ENCODE measurements around the gene STARD6. TPM values are rescaled to one million over a fixed set of nuclear protein-coding genes. Genes with fewer than 3 reads are reported as not detected.

STARD6 gene
- total and polyA plus RNA-seq, 8 donors: not detected

DNA sequence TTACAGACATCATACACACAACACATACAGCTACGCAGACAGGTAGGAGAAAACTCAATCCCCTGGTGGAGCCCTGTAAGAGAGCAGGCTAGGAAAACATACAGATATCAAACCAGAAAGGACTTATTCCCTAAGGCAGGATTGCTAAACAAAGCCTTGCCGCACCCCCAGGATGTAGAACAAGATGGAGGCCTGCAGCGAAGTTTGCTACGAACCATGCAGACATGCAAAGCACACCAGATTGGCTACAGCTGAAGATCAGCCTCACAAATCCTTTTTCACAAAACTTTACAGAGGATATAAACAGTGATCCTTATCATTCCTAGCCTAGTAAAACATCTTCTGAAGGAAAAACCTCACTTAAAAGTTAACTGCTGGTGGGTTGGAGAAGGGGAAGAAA is 28.4 kb upstream of the STARD6 start:
- Histone ChIP-seq H3K36me3 (no peaks in the 10 kb centered on the region), H3K4me1 (no peaks in the 10 kb centered on the region), H3K27ac (no peak overlapping the region), H3K27me3 (no peaks in the 10 kb centered on the region), H3K4me3 (no peak overlapping the region), H3K9me3 (no peaks in the 10 kb centered on the region)
- FAIRE-seq (no peak), DNase-seq (no peak), ATAC-seq (no peak)
- TF ChIP-seq, protein P1, sequence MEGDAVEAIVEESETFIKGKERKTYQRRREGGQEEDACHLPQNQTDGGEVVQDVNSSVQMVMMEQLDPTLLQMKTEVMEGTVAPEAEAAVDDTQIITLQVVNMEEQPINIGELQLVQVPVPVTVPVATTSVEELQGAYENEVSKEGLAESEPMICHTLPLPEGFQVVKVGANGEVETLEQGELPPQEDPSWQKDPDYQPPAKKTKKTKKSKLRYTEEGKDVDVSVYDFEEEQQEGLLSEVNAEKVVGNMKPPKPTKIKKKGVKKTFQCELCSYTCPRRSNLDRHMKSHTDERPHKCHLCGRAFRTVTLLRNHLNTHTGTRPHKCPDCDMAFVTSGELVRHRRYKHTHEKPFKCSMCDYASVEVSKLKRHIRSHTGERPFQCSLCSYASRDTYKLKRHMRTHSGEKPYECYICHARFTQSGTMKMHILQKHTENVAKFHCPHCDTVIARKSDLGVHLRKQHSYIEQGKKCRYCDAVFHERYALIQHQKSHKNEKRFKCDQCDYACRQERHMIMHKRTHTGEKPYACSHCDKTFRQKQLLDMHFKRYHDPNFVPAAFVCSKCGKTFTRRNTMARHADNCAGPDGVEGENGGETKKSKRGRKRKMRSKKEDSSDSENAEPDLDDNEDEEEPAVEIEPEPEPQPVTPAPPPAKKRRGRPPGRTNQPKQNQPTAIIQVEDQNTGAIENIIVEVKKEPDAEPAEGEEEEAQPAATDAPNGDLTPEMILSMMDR (IDR thresholded peaks at IDR 0.05): no peak
- intact Hi-C loops (cut with DNase I): no loop called here
- 63 to 92% methylated on average over 4 of the region's 4 CpGs for WGBS, 2 donors

DNA sequence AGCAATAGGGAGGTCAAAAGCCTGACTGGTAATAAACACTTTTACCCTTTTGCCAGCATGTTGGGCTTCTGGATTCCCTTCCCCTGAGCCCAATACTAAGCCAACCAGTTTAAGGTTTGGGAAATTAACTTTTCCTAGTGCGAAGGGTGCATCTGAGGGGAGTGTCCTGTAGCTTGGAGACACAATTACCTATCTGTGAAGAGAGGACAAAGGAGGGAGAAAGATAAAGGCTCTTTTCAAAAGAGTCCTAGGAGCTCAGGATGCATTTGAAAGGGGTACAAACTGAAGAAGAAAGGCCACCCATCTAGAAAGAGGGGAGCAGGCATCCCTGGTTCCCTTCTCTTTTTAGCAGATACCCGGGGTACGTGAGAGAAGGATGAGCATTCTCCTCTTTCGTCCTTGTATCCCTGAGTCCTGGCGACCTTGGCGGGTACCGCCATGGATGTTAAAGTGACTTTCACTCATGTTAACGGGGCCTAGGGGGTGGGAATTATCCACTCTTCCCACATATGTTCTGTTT is 25.1 kb upstream of the STARD6 start:
- Histone ChIP-seq H3K27me3 (no peaks in the 10 kb centered on the region), H3K4me3 (no peak overlapping the region), H3K27ac (no peak overlapping the region), H3K36me3 (no peaks in the 10 kb centered on the region), H3K9me3 (no peaks in the 10 kb centered on the region), H3K4me1 (no peaks in the 10 kb centered on the region)
- no peak for ATAC-seq
- WGBS, 2 donors: 76 to 82% methylated on average over 8 of the region's 8 CpGs
- TF ChIP-seq, protein P1 (IDR thresholded peaks at IDR 0.05): no peak
- DNase-seq: no peak
- no peak for FAIRE-seq
- intact Hi-C loops (cut with DNase I): no loop called here

- FAIRE-seq: no peak
- H3K9me3 ChIP-seq: no peaks in the 10 kb centered on the region
- no peak for DNase-seq
Observed at GRCh38 chr18:54382076-54382475, 24.4 kb upstream of the STARD6 start.

DNA sequence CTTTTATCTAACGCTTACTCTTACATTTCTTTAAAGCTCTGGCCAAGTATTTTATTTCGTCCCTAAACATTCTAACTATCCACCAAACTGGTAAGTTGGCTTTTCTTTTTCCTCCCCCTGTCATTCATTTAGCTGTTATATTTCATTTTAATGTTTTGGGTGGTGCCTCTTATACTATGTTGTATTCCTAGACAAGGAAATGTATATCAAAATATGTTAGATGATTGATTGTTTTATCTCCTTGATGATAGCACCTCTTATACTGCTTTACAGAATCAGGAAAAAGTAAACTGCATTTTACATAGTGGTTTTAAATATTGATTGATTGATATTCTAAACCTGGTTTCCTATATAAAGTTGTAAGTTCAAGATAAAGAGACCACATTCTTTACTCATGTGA is 24.0 kb upstream of the STARD6 start:
- ATAC-seq (no peak), DNase-seq (no peak), FAIRE-seq (no peak)
- H3K27ac ChIP-seq: no peak overlapping the region
- no peaks in the 10 kb centered on the region for H3K36me3 ChIP-seq
- H3K27me3 ChIP-seq: no peaks in the 10 kb centered on the region
- no peaks in the 10 kb centered on the region for H3K4me1 ChIP-seq
- H3K4me3 ChIP-seq: no peak overlapping the region
- TF ChIP-seq, protein P1 (IDR thresholded peaks at IDR 0.05): no peak
- H3K9me3 ChIP-seq: no peaks in the 10 kb centered on the region
- intact Hi-C loops (cut with DNase I): no loop called here
- 90 to 91% methylated on average over 2 of the region's 2 CpGs for WGBS, 2 donors

More at GRCh38 chr18:54382076-54382475, 24.4 kb upstream of the STARD6 start:
- Histone ChIP-seq H3K36me3 (no peaks in the 10 kb centered on the region), H3K27me3 (no peaks in the 10 kb centered on the region), H3K27ac (no peak overlapping the region), H3K4me3 (no peak overlapping the region), H3K4me1 (no peaks in the 10 kb centered on the region)
- 75 to 89% methylated on average over 3 of the region's 3 CpGs for WGBS, 2 donors
- intact Hi-C loops (cut with DNase I): no loop called here
- TF ChIP-seq, protein P1 (IDR thresholded peaks at IDR 0.05): no peak
- ATAC-seq: no peak

- Histone ChIP-seq H3K4me1 (no peaks in the 10 kb centered on the region), H3K27me3 (no peaks in the 10 kb centered on the region), H3K36me3 (no peaks in the 10 kb centered on the region), H3K9me3 (no peaks in the 10 kb centered on the region), H3K4me3 (no peak overlapping the region), H3K27ac (no peak overlapping the region)
- FAIRE-seq: no peak
- 93 to 95% methylated on average over 4 of the region's 4 CpGs for WGBS, 2 donors
- no peak for ATAC-seq
- no peak for DNase-seq
- TF ChIP-seq, protein P1 (IDR thresholded peaks at IDR 0.05): no peak
- intact Hi-C loops (cut with DNase I): no loop called here
Observed at GRCh38 chr18:54378057-54378456, 20.4 kb upstream of the STARD6 start.

All from pancreas (tissue), 10 donors.